Measurements from ENCODE around the gene SEC61A2. TPM values are rescaled to one million over a fixed set of nuclear protein-coding genes. Genes with fewer than 3 reads are reported as not detected.

The SEC61A2 gene
- total and polyA plus RNA-seq, 2 donors (not counting 1 experiment from before 2014, with no cell fraction given) = 10.7 to 20.2 TPM

DNA sequence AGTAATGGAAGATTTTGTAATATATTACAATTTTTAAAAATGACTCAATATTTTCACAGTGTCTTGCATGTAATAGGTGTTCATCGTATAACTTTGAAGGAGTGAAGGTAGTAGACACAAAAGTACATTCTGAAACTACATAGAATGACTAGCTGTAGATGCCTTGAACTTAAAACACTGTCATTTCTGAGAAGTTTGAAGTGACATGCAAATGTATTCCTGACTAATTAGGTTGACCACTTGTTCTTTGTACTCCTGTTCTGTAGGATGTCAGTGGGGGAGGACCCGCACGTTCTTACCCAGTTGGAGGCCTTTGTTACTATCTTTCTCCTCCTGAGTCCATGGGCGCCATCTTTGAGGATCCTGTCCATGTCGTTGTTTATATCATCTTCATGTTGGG is 31.2 kb downstream of the SEC61A2 start:
- no peak for ATAC-seq (ENCODE audit: low read depth)

DNA sequence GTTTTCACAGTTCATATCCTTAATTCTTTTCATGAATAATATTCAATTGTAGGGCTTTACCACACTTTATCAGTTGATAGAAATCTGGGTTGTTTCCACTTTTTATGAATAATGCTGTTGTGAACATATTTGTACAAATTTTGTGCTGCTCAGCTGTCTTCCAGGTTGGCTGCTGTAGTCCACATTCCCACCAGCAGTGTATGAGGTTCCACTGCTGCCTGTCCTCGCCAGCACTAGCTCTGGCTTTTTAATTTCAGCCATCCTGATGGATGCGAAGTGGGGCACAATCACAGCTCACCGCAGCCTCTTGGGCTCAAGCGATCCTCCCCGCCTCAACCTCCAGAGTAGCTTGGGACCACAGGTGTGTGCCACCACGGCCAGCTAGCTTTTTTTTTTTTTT is 33.5 kb downstream of the SEC61A2 start:
- no peaks in the 10 kb centered on the region for H3K4me1 Mint-ChIP-seq
- Histone ChIP-seq H3K9ac (ENCODE audit: low read length) (no peak overlapping the region), H3K4me2 (replicated peaks; ENCODE audit: low read depth, low read length, poor library complexity, severe bottlenecking) (no peak overlapping the region), H4K20me1 (ENCODE audit: control insufficient read depth, insufficient read depth, low read length, poor library complexity, severe bottlenecking) (no peaks in the 10 kb centered on the region), H3K4me3 (ENCODE audit: control extremely low read depth in 1 of 5, extremely low read depth in 1 of 5, insufficient read depth in 1 of 5, low read depth in 2 of 5, low read length in 4 of 5) (no peak overlapping the region), H3K27ac (ENCODE audit: low read length in 2 of 2) (no peak overlapping the region), H2AFZ (ENCODE audit: insufficient read depth, low read depth, low read length, poor library complexity, severe bottlenecking) (no peak overlapping the region), H3K27me3 (replicated peaks in 1 of 4; ENCODE audit: control extremely low read depth in 1 of 4, control insufficient read depth in 3 of 4, insufficient read depth in 4 of 4, low read length in 3 of 4) (no peaks in the 10 kb centered on the region), H3K79me2 (ENCODE audit: control insufficient read depth, insufficient read depth, low read length) (no peaks in the 10 kb centered on the region), H3K9me3 (ENCODE audit: control extremely low read depth in 1 of 3, control insufficient read depth in 2 of 3, insufficient read depth in 1 of 3, low read length in 2 of 3) (no peaks in the 10 kb centered on the region), H3K36me3 (replicated peaks in 1 of 2; ENCODE audit: control extremely low read depth in 1 of 2, control insufficient read depth in 1 of 2, extremely low read depth in 1 of 2, insufficient read depth in 2 of 2, low read length in 1 of 2) (peaks cover 14 to 53% of the 10 kb centered on the region in 2 experiments), H3K4me1 (ENCODE audit: control insufficient read depth in 2 of 2, insufficient read depth in 2 of 2, low read length in 2 of 2) (no peaks in the 10 kb centered on the region)
- CTCF ChIA-PET = interaction anchor here (1.5 kb wide), 1 partner anchor 548 kb away, joined by 5 read pairs; no protein-coding TSS in a partner anchor
- H3K4me3 Mint-ChIP-seq = no peak overlapping the region
- H3K9me3 Mint-ChIP-seq (ENCODE audit: insufficient read depth) = no peaks in the 10 kb centered on the region
- WGBS (ENCODE audit: insufficient coverage) = 67% methylated on average over 3 of the region's 6 CpGs
- no peak for TF ChIP-seq EZH2 (IDR thresholded peaks at IDR 0.05; ENCODE audit: borderline replicate concordance, insufficient read depth, low read depth, low read length, poor library complexity, severe bottlenecking)
- TF ChIP-seq, protein P1, sequence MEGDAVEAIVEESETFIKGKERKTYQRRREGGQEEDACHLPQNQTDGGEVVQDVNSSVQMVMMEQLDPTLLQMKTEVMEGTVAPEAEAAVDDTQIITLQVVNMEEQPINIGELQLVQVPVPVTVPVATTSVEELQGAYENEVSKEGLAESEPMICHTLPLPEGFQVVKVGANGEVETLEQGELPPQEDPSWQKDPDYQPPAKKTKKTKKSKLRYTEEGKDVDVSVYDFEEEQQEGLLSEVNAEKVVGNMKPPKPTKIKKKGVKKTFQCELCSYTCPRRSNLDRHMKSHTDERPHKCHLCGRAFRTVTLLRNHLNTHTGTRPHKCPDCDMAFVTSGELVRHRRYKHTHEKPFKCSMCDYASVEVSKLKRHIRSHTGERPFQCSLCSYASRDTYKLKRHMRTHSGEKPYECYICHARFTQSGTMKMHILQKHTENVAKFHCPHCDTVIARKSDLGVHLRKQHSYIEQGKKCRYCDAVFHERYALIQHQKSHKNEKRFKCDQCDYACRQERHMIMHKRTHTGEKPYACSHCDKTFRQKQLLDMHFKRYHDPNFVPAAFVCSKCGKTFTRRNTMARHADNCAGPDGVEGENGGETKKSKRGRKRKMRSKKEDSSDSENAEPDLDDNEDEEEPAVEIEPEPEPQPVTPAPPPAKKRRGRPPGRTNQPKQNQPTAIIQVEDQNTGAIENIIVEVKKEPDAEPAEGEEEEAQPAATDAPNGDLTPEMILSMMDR (IDR thresholded peaks at IDR 0.05) = no peak
- POLR2A ChIA-PET = no interaction called here
- no peak for DNase-seq
- H3K27me3 Mint-ChIP-seq = no peaks in the 10 kb centered on the region
- no peak for ATAC-seq (ENCODE audit: low read depth)
- intact Hi-C loops (cut with micrococcal nuclease) = no loop called here
- H3K27ac Mint-ChIP-seq = no peak overlapping the region

More for the DNA sequence above, 31.2 kb downstream of the SEC61A2 start:
- Histone ChIP-seq H3K4me3 (ENCODE audit: control extremely low read depth in 1 of 5, extremely low read depth in 1 of 5, insufficient read depth in 1 of 5, low read depth in 2 of 5, low read length in 4 of 5) (no peak overlapping the region), H3K36me3 (replicated peaks in 1 of 2; ENCODE audit: control extremely low read depth in 1 of 2, control insufficient read depth in 1 of 2, extremely low read depth in 1 of 2, insufficient read depth in 2 of 2, low read length in 1 of 2) (peaks cover 12 to 41% of the 10 kb centered on the region in 2 experiments), H3K79me2 (ENCODE audit: control insufficient read depth, insufficient read depth, low read length) (no peaks in the 10 kb centered on the region), H3K4me1 (ENCODE audit: control insufficient read depth in 2 of 2, insufficient read depth in 2 of 2, low read length in 2 of 2) (no peaks in the 10 kb centered on the region), H3K9me3 (ENCODE audit: control extremely low read depth in 1 of 3, control insufficient read depth in 2 of 3, insufficient read depth in 1 of 3, low read length in 2 of 3) (no peaks in the 10 kb centered on the region), H3K9ac (ENCODE audit: low read length) (no peak overlapping the region), H3K4me2 (replicated peaks; ENCODE audit: low read depth, low read length, poor library complexity, severe bottlenecking) (no peak overlapping the region), H4K20me1 (ENCODE audit: control insufficient read depth, insufficient read depth, low read length, poor library complexity, severe bottlenecking) (no peaks in the 10 kb centered on the region), H2AFZ (ENCODE audit: insufficient read depth, low read depth, low read length, poor library complexity, severe bottlenecking) (no peak overlapping the region), H3K27ac (ENCODE audit: low read length in 2 of 2) (no peak overlapping the region), H3K27me3 (replicated peaks in 1 of 4; ENCODE audit: control extremely low read depth in 1 of 4, control insufficient read depth in 3 of 4, insufficient read depth in 4 of 4, low read length in 3 of 4) (no peaks in the 10 kb centered on the region)
- TF ChIP-seq EZH2 (IDR thresholded peaks at IDR 0.05; ENCODE audit: borderline replicate concordance, insufficient read depth, low read depth, low read length, poor library complexity, severe bottlenecking) = no peak
- TF ChIP-seq, protein P1 (IDR thresholded peaks at IDR 0.05) = no peak
- ChIA-PET POLR2A (no interaction called here), CTCF (no interaction called here)
- intact Hi-C loops (cut with micrococcal nuclease) = no loop called here
- no peak for DNase-seq
- H3K27me3 Mint-ChIP-seq = no peaks in the 10 kb centered on the region
- H3K4me1 Mint-ChIP-seq = no peaks in the 10 kb centered on the region
- no peaks in the 10 kb centered on the region for H3K9me3 Mint-ChIP-seq (ENCODE audit: insufficient read depth)
- no peak overlapping the region for H3K27ac Mint-ChIP-seq
- no peak overlapping the region for H3K4me3 Mint-ChIP-seq
- WGBS (ENCODE audit: insufficient coverage) = 100% methylated on average over 1 of the region's 5 CpGs

Measured in B cell (primary cell).